NCI-H446 (cell line): ENCODE data around the gene PRELP.
"Not testable (repeated sequence)": the region's sequence is repeated elsewhere in the genome, so short reads cannot be mapped to it uniquely, and the experiment has no call there.

ENCODE experiments used
- DNase-seq, 2 experiments: peaks; one replicate each; lab custom pipeline; 2025; lab: John Stamatoyannopoulos, UW

The PRELP gene

DNA sequence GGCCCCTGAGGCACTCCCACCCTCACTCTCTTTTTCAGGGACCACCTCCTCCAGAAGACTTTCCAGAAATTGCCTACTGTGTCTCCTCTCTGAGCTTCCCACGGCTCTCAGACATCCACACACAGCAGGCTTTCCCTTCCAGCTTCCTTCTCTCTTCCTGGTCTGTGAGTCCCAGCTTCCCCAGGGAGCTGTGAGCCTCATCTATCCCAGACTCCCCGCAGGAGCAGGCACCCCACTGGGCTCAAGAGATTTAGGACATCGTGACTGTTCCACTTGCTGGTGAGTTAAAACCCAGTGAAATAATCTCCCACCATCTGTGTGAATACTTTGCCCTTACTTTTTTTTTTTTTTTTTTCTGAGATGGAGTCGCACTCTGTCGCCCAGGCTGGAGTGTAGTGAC is 22.0 kb upstream of the PRELP start:
- DNase-seq, result no peak

- DNase-seq, result no peak
Observed at GRCh38 chr1:203454986-203455471, 20.6 kb upstream of the PRELP start.

GRCh38 chr1:203455706-203456105 is 19.9 kb upstream of the PRELP start:
- DNase-seq, result no peak

DNA sequence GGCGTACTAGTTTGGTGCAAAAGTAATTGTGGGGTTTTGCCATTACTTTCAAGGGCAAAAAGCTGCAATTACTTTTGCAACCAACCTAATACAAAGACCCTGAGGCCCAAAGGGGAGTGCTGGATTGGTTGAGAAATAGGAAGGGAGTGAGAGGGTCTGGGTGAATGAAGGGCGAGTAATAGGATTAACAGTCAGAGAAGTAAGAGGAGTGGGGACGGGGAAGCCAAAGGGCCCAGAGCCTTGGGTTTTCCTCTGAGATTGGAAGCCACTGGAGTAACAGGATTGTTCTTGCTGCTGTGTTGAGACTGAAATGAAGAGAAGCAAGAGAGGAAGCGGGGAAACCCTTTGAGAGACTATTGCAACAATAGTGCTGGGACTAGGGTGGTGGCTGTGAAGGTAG is 19.0 kb upstream of the PRELP start:
- no peak for DNase-seq

DNA sequence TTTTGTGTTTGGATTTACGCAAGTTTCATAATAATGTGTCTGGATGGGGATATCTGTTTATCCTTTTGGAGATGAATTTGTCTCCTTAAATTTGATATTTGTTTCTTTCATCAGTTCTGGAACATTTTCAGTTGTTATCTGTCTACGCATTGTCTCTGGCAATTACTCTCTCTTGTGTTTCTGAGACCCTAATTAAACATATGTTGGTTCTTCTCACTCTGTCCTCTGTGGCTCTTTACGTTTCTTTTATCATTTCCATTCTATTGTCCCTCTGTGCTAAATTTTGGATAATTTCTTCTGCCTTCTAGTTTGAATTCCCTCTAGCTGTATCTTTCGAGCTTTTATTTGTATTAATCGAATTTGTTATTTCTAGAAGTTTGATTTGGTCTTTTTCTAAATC is 17.5 kb upstream of the PRELP start:
- DNase-seq, result no peak

GRCh38 chr1:203459671-203460201 is 15.9 kb upstream of the PRELP start:
- no peak for DNase-seq

DNA sequence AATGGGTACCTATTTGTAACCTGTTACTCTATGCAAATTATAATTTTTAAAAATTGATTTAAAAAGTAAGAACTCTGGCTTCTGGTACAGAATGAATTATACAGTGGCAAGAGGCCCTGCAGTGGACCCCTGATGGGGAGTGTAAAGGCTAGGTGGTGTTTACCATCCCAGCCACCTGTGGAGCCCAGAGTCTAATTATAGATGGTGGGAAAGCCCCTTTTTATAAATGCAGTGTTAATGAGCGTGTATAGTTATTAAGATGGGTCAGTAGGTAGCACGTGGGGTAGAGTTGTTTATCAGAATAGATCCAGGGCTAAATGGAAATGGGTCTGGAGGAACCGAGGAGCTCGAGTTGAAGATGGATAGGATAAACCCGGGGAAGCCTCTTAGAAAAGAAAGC is 13.9 kb upstream of the PRELP start:
- no peak for DNase-seq

GRCh38 chr1:203462143-203462542 is 13.5 kb upstream of the PRELP start:
- no peak for DNase-seq

- no peak for DNase-seq
Observed at GRCh38 chr1:203462878-203463277, 12.7 kb upstream of the PRELP start.

DNA sequence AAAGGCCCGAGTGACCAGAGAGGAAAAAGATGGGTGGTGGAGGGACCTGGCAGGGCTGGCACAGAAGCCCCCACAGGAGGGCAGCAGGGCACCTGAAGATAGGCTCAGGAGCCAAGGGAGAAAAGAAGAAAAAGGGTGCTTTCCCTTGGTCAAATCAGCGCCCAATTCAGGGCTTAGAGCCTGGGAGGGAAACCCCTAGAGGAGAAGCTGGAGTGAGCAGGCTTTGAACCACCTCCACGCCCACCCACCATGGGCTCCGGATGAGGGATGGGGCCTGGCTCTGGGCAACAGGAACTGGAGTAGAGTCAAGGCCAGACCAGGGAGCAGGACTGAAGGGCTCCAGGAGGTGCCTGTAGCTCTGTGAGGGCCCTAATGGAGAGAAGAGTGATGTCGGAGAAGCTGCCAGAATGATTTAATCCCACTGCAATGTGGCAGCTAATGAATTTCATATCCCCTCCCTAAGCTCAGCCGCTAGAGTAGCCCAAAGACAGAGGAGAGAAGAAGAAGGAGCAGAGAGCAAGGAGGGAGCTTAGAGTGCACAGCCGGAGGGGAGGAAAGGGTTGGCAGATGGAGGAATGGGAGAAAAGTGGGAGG is 12.0 kb upstream of the PRELP start:
- peak in 1 of 2 experiments; percentile 46 for DNase-seq

DNA sequence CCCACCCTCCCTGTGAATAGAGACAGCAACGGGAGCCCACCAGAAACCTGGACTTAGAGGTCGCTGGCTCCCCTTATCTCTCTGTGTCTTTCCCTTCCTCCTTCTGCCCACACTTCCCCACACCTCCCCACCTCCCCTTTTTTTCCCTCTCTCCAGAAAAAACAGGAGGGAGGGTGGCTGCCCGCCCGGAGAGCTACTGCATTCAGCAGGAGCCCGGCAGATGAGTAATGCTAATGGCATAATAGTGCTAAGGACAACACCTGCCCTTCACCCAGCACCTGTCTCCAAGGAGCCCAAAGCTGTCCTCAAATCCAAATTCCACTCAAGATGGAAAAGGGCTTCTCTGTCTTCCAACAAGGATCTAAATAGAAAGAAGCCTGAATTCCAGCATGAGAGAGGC is 11.4 kb upstream of the PRELP start:
- no peak for DNase-seq

DNA sequence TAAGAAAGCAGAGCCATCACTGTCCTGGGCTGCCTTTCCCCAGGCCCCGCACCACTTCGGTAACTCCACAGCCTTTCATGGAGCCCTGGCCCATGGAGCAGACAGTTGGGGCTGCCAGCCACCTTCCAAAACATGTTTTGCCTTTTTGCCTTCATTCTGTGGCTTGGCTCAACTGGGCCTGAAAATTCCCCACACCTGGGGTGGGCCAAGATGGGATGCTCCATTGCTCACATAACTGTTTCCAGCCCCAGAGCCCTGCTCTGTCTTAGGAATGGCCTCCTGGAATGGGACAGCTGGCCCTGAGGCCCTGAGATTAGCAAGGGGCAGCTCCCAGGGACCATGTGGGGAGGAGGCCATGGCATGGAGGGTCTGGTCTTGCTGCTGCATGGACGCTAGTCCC is 10.9 kb upstream of the PRELP start:
- DNase-seq, result no peak

DNA sequence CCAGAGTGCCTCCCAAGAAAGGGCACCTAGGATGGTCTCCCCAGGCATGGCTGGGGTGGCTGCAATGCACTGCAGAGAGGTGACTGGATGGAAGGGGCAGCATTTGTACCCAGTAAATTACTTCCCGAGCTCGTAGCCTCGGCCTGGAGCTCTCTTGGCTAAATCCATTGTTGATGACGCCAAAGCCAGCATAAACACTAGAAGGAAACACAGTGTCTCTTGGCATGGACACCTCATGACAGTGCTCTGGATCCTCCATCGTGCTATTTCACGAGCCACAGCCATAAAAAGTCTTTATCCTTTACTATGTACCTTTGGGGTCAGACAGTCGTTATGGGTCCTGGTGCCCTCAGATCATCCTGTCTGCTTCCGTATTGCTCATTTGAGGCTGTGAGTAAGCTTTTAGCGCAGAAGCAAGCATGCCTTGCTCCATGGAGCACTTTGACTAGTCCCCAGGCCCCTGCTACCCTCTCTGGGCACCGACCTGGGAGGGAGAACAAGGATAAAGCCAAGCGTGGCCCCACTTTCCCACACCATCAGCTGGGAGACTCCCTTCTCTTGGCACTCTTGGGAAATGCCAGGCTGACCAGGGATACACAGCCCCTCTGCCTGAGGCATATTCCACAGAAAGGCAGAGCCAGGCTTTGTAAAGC is 10.3 kb upstream of the PRELP start:
- no peak for DNase-seq

GRCh38 chr1:203465948-203466347 is 9.7 kb upstream of the PRELP start:
- DNase-seq, result no peak

GRCh38 chr1:203466906-203467549 is 8.6 kb upstream of the PRELP start:
- not testable (repeated sequence) for DNase-seq

- DNase-seq, result no peak
Observed at GRCh38 chr1:203467550-203467921, 8.1 kb upstream of the PRELP start.

DNA sequence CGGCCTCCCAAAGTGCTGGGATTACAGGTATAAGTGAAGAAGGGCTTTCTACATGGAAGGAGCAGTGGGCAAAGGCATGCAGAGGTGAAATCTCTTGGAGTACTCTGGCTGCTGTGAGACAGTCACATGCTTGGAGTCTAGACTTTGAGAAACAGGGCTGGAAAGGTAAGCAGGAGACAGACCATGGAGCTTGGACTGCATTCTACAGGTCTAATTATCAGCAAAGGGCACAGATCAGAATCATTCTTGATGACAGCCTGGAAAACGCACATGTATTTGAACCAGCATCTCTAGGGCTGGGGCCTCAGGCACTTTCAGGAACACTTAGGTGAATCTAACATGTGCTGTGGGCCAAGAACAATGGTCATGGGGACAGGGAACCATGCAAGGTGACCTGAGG is 7.3 kb upstream of the PRELP start:
- DNase-seq, result no peak

GRCh38 chr1:203470240-203470639 is 5.4 kb upstream of the PRELP start:
- DNase-seq, result no peak

DNA sequence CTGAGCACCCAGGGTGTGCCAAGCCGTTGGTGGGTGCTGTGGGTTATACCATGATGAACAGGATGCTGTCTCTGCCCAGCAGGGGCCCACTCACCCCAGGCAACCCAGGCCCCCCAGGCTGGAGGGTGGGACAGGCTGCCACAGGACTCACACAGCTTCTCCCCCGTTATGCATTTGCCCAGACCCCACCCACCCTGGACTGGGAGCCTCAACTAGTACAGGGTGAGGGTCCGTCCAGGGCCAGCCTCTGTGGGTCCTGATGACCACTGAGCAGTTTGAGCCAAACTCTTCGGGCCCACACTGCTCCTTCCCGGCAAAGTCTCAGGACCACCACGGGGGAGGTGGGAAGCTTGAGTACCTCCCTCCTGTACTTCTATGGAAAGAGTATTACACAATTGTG is 3.8 kb upstream of the PRELP start:
- no peak for DNase-seq

DNA sequence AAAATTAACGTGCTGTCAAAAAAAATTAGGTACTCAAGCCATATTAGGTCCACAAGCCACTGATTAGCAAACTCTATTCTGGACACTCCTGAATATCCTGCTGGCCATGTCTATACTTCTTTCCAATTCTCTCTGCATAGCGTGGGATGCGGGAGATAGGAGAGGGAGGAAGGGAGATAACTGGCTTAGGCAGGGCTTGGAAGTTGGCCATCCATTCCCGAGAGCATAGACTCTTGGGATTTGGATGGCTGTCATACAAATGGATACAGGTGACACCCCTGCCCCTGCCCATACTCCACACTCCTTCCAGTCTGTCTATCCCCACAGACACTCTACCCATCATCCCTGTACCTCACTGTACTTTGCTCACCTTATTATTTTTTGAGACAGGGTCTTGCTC is 2.3 kb upstream of the PRELP start:
- no peak for DNase-seq

GRCh38 chr1:203473781-203474305 is 1.8 kb upstream of the PRELP start:
- peak in 1 of 2 experiments; percentile 76 for DNase-seq

GRCh38 chr1:203476216-203476814 is 709 bp downstream of the PRELP start:
- DNase-seq, result no peak

- no peak for DNase-seq
Observed at GRCh38 chr1:203477748-203478147, 2.1 kb downstream of the PRELP start.
